NCI-H1417 treated with DMSO at 0.1 percent for 48 hours (cell line): ENCODE results near the gene MAGI3.
"Not testable (repeated sequence)": the region's sequence is repeated elsewhere in the genome, so short reads cannot be mapped to it uniquely, and the experiment has no call there.

Experiments
- DNase-seq: peaks from one replicate; lab custom pipeline; 2025; lab: John Stamatoyannopoulos, UW

Gene MAGI3

GRCh38 chr1:113692342-113692741 is 302.0 kb downstream of the MAGI3 start:
- no peak for DNase-seq

GRCh38 chr1:113692824-113693431 is 302.6 kb downstream of the MAGI3 start:
- no peak for DNase-seq

- no peak for DNase-seq
These were observed 304.6 kb downstream of the MAGI3 start for GRCh38 chr1:113694910-113695309.

GRCh38 chr1:113701429-113701828 is 311.1 kb downstream of the MAGI3 start:
- no peak for DNase-seq

- no peak for DNase-seq
These were observed 324.4 kb downstream of the MAGI3 start for GRCh38 chr1:113714606-113715269.

- DNase-seq, result not testable (repeated sequence)
These were observed 327.2 kb downstream of the MAGI3 start for GRCh38 chr1:113717506-113717905.

GRCh38 chr1:113718621-113719020 is 328.3 kb downstream of the MAGI3 start:
- DNase-seq, result not testable (repeated sequence)

- no peak for DNase-seq
These were observed 330.7 kb downstream of the MAGI3 start for GRCh38 chr1:113721010-113721409.

GRCh38 chr1:113732802-113733201 is 342.5 kb downstream of the MAGI3 start:
- no peak for DNase-seq

- DNase-seq, result no peak
These were observed 344.2 kb downstream of the MAGI3 start for GRCh38 chr1:113734357-113735055.
